HG03108 (cell line): ENCODE results near the gene CFAP53.
A peak's percentile ranks its signal among the peaks of the same experiment; 100 is the strongest.

Source experiments
- ATAC-seq: cut with Tn5 transposase; IDR thresholded peaks from one replicate; pipeline ENCODE4 v1.9.1; 2021; ENCODE audit warnings: moderate library complexity; ENCODE audit not compliant: unreplicated experiment

The CFAP53 gene

GRCh38 chr18:50195689-50196088, 70.6 kb downstream of the CFAP53 start:
- ATAC-seq, result no peak

DNA sequence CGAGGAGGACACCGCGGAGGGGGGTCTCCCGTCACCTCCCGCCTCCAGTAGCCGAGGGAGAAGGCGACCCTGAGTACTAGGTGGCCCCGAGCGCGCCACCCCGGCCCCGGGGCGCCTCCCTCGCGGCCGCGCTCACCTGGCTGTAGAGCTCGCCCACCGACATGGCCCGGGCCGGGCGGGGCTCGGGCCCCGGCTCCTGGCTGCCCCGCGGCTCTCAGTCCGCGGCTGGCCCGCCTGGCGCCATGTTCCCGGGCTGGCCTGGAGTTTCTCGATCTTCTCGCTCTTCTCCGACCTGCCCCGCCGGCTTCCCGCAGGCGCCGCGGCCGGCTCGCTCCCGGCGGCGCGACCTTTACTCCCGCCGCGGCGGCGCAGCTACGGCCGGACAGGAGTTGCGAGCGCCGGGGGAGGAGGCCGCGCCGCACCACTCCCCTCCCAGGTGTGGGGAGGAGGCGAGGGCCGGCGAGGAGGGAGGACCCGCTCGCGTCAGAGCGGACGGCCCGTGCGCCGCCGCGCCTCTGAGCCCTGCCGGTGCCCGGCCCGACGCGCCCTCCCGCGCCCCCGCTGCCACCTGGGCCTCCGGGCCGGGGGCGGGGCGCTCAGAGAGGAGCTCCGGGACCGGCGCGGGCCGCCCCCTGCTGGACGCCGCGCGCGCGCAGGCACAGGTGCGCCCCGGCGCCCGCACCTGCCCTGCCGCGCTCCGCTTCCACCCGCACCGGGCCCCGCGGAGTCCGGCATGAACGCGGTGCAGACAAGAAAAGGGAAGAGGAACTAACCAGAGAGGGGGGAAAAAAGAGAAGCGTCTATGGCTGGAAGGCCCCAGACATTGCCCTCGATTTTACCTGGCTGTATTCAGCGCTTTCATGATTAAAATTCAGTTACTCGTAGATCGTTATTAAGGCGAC, 71.4 kb downstream of the CFAP53 start, which contains the start of gene MYO5B:
Gene MYO5B, minus strand, starts transcription at position 517 of the 902 bp plus-strand sequence. Its CDS starts 354 bp downstream, at position 163.
- ATAC-seq, result peak; percentile 86

DNA sequence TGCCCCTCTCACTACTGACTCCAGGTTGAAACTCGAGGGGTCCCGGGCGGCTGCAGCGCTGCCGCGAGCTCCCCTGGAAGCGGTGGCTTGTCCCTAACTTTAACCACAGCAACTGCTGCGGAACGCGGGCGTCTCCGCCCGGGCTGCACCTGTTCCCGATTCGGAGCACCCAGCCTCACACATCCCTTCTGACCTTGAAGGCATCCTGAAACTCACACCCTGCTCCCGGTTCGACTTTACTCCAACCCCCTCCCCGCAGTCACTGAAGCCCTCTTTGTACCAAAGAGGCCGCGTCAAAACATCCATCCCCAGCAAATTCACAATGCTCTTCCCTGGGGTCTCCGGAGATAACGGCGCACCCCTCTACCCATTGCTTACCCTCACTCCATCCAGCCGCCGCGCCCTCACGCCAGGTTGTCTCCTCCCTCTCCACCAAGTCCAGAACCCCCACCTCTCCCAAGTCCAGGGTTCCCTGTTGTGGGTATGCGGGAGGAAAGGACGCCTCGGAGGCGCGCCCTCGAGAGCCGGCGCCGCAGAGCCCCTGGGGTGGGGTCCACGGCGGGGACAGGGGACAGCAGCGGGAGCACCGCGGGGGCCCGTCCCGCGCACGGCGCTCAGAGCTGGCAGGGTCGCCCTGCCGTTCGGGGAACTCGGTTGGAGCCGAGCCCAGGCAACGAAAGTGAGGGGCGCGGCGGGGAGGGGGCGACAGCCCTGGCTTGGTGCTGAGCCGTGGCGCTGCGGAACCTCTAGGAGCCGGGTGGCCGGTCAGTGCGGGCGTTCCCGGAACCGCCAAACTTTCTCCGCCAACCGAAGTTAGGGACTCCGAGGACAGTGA, 72.3 kb downstream of the CFAP53 start:
- ATAC-seq, result no peak

DNA sequence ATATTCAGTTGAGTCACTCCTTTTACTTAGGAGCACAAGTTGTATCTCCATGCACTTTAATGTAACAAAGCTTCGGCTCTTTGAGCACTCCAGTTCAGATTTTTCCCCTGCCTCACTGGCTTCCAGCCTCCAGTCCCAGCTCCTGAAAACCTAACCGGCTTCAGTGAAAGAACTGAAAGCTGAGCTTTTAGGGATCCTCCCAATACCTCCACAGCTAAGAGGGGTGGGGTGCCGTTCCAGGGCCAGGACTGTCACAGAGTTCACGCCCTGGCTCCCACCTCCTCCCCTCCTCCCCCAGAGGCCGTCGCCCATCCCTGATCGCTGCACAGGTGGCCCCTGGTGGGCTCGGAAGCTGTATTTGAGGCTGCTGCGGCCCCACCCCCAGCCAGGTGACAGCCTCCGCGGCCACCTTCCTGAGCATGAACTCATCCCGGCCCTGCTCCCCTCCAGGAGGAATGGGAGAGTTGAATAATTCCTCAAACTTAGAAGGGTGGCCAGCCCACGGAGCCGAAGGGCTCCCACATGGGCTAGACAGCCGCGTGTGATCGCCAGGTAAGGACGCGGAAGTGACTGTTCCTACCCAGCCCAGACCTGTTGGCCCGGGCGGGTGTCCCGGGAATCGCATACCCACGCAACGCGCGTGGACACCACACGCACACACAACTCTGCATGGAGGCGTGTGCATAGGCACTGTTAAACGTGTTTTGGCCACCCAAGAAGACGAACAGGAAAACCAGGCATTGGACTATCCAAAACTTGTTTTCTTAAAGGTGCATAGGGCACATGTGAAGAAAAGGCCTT, 73.1 kb downstream of the CFAP53 start:
- ATAC-seq, result no peak

- ATAC-seq, result no peak
These were observed 75.4 kb downstream of the CFAP53 start for GRCh38 chr18:50190926-50191325.

DNA sequence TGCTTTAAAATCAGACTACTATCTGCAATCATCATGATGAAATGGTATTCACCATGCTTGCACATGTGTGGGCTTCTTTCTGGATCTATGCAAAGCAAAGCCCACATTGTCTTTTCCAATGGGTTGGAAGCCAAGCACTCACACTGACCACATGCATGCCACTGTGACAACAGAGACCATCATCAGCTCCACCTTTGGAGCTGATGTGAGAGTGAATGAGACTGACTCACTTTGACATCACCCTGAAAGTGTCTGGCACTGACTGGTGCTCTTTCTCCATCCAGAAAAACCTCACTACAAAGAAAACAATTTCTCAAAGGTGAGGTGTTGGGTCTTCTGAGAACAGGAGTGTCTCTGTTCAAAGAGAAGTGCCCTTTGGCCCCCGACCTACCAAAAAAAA, 76.1 kb downstream of the CFAP53 start:
- no peak for ATAC-seq

GRCh38 chr18:50189160-50189559, 77.1 kb downstream of the CFAP53 start:
- peak; percentile 54 for ATAC-seq

GRCh38 chr18:50188652-50189051, 77.6 kb downstream of the CFAP53 start:
- ATAC-seq, result no peak

DNA sequence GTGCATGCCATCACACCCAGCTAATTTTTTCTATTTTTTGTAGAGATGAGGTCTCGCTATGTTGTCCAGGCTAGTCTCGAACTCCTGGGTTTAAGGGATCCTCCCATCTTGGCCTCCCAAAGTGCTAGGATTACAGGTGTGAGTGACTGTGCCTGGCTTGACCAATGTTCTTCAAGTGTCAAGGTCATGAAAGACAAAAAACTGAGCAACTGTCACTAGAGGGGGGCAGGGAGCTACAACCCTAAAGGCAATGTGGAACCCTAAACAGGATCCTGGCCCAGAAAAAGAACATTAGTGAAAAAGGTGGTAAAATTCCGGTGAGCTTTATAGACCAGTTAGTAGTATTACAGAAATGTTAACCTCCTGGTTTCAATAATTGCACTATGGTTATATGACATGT, 78.6 kb downstream of the CFAP53 start:
- no peak for ATAC-seq

DNA sequence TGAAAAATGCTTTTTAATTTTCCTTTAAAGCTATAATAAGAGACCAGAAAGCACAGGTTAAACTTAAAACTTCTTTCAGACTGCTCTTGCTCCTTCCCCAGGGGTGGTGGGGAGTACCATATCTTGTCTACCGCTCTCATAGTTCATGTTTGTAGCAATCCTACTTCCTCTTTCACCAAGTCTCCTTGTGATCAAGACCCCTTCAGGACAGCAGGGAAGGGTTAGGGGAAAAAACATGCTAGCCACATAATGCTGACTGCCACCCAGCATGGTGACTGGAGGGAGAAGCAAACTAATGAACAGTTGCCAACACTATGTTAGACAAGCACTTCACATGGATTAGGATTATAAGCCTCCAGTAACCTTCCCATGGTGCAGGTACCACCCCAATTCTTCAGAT, 79.9 kb downstream of the CFAP53 start:
- ATAC-seq, result no peak

DNA sequence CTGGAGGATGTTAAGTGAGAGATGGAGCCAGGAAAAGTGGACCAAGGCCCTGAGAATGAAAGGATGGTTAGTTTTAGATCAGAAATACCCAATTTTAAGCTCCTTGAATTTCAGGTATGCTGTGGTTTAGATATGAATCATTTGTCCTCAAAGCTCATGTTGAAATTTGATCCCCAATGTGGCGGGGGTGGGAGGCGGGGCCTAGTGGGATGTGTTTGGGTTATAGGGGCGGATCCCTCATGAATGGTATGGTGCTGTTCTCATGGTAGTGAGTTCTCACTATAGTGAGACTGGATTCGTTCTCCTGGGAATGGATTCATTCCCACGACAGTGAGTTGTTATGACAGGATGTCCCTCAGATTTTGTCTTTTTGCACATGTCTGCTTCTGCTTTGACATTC, 82.7 kb downstream of the CFAP53 start:
- no peak for ATAC-seq

DNA sequence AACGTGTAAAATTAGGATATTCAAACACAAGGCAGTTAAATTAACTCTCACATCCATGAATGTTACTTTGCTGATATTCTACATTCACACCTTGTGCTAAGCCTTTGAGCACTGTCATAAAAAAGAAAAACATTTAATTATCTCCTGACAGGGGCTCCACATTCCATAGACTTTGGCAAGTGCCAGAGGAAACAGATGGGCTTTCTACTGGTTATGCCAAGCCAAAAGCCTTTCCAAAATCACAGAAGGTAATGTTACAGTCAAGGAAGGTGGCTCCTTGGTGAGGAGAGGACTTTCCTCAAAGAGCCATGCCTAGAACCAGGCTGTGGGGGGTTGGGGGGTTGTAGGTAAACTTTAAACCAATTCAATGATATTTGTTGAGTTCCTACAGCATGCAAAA, 83.8 kb downstream of the CFAP53 start:
- no peak for ATAC-seq

- ATAC-seq, result no peak
These were observed 84.7 kb downstream of the CFAP53 start for GRCh38 chr18:50181590-50181989.

DNA sequence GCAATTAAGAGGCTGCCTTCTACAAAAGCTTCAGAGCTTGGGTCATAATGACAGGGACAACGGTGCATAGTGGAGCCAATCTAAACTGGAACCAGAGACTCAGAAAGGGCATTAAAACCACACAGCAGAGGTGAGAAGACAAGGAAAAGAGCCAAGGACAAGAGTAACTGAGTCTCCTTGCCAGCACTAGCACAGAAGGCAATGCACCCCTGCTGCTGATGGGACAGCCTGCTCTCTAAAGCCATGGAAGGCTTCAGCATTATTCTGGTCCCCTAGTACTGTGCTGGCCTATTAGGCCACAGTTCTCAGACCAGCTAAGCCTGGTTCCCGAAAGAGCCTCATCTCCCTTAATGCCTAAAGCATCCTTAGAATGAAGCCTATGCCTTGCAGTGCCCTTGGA, 86.8 kb downstream of the CFAP53 start:
- no peak for ATAC-seq

GRCh38 chr18:50177294-50177992, 88.9 kb downstream of the CFAP53 start:
- no peak for ATAC-seq
